ENCODE data around the gene SAMD1. TPM values are rescaled to one million over a fixed set of nuclear protein-coding genes. Genes with fewer than 3 reads are reported as not detected.

Gene SAMD1
- total RNA-seq, 1 donor from 2014 or later, result 55.9 TPM

- no peaks in the 10 kb centered on the region for H3K36me3 Mint-ChIP-seq
- no peaks in the 10 kb centered on the region for H3K9me3 Mint-ChIP-seq
- peaks cover 5% of the 10 kb centered on the region for H3K4me1 Mint-ChIP-seq (ENCODE audit: unreplicated experiment)
- TF ChIP-seq CTCF (conservative IDR thresholded peaks at IDR 0.05), result no peak
- H3K4me3 Mint-ChIP-seq, result peak overlapping the region; percentile 31
- no peak overlapping the region for H3K27ac Mint-ChIP-seq
- H3K27me3 Mint-ChIP-seq, result peaks cover 37% of the 10 kb centered on the region
- no peak for DNase-seq (ENCODE audit: extremely low spot score, unreplicated experiment)
These were observed 30.8 kb downstream of the SAMD1 start for GRCh38 chr19:14059652-14060155.

GRCh38 chr19:14059093-14059480 lies 31.5 kb downstream of the SAMD1 start:
- DNase-seq (ENCODE audit: extremely low spot score, unreplicated experiment), result no peak
- Mint-ChIP-seq H3K36me3 (no peaks in the 10 kb centered on the region), H3K4me1 (ENCODE audit: unreplicated experiment) (peaks cover 5% of the 10 kb centered on the region), H3K27me3 (peaks cover 39% of the 10 kb centered on the region), H3K9me3 (no peaks in the 10 kb centered on the region), H3K4me3 (no peak overlapping the region), H3K27ac (no peak overlapping the region)
- TF ChIP-seq CTCF (conservative IDR thresholded peaks at IDR 0.05), result peak; percentile 76

GRCh38 chr19:14058182-14059092 lies 32.1 kb downstream of the SAMD1 start:
- H3K36me3 Mint-ChIP-seq, result no peaks in the 10 kb centered on the region
- H3K27me3 Mint-ChIP-seq, result peaks cover 42% of the 10 kb centered on the region
- no peak for DNase-seq (ENCODE audit: extremely low spot score, unreplicated experiment)
- H3K27ac Mint-ChIP-seq, result peak overlapping the region; percentile 37
- no peaks in the 10 kb centered on the region for H3K9me3 Mint-ChIP-seq
- peak overlapping the region; percentile 54 for H3K4me3 Mint-ChIP-seq
- TF ChIP-seq CTCF (conservative IDR thresholded peaks at IDR 0.05), result no peak
- H3K4me1 Mint-ChIP-seq (ENCODE audit: unreplicated experiment), result peaks cover 5% of the 10 kb centered on the region

GRCh38 chr19:14056741-14057356 lies 33.7 kb downstream of the SAMD1 start:
- no peak for TF ChIP-seq CTCF (conservative IDR thresholded peaks at IDR 0.05)
- H3K36me3 Mint-ChIP-seq, result no peaks in the 10 kb centered on the region
- no peaks in the 10 kb centered on the region for H3K9me3 Mint-ChIP-seq
- H3K27me3 Mint-ChIP-seq, result peaks cover 42% of the 10 kb centered on the region
- no peak overlapping the region for H3K27ac Mint-ChIP-seq
- H3K4me3 Mint-ChIP-seq, result peak overlapping the region; percentile 77
- DNase-seq (ENCODE audit: extremely low spot score, unreplicated experiment), result no peak
- peaks cover 5% of the 10 kb centered on the region for H3K4me1 Mint-ChIP-seq (ENCODE audit: unreplicated experiment)

- Mint-ChIP-seq H3K27ac (no peak overlapping the region), H3K36me3 (no peaks in the 10 kb centered on the region), H3K27me3 (peaks cover 39% of the 10 kb centered on the region), H3K9me3 (no peaks in the 10 kb centered on the region), H3K4me3 (no peak overlapping the region), H3K4me1 (ENCODE audit: unreplicated experiment) (peaks cover 5% of the 10 kb centered on the region)
- no peak for TF ChIP-seq CTCF (conservative IDR thresholded peaks at IDR 0.05)
- no peak for DNase-seq (ENCODE audit: extremely low spot score, unreplicated experiment)
These were observed 34.4 kb downstream of the SAMD1 start for GRCh38 chr19:14056069-14056666.
